ENCODE measurements around the gene CNGA1. TPM values are rescaled to one million over a fixed set of nuclear protein-coding genes. Genes with fewer than 3 reads are reported as not detected.

CNGA1 gene
- total RNA-seq, 1 experiment from 2014 or later: not detected

- no peak overlapping the region for H3K4me3 Mint-ChIP-seq (ENCODE audit: unreplicated experiment)
- H3K27ac Mint-ChIP-seq (ENCODE audit: low read depth, unreplicated experiment): no peak overlapping the region
- intact Hi-C loops (cut with micrococcal nuclease): no loop called here
- TF ChIP-seq CTCF (IDR thresholded peaks at IDR 0.05; ENCODE audit: unreplicated experiment): no peak
- no TSS peak for BruUV-seq (replicated peaks)
- no peaks in the 10 kb centered on the region for H3K36me3 Mint-ChIP-seq (ENCODE audit: insufficient read depth, unreplicated experiment)
- ChIA-PET POLR2A (interaction anchor here (0.6 kb wide), 1 partner anchor 288 kb away, joined by 4 read pairs; no protein-coding TSS in a partner anchor), CTCF (interaction anchor here (0.6 to 1.9 kb wide), 3 partner anchors 12 to 370 kb away, joined by 3 to 7 read pairs (median 3); no protein-coding TSS in a partner anchor)
- no peaks in the 10 kb centered on the region for H3K27me3 Mint-ChIP-seq (ENCODE audit: insufficient read depth, unreplicated experiment)
- DNase-seq (ENCODE audit: unreplicated experiment): no peak
- no peaks in the 10 kb centered on the region for H3K4me1 Mint-ChIP-seq (ENCODE audit: insufficient read depth, unreplicated experiment)
- peaks cover 7% of the 10 kb centered on the region for H3K9me3 Mint-ChIP-seq (ENCODE audit: unreplicated experiment)
Observed at GRCh38 chr4:47945930-47946726, 70.4 kb downstream of the CNGA1 start.

GRCh38 chr4:47942081-47942819 is 74.2 kb downstream of the CNGA1 start:
- intact Hi-C loops (cut with micrococcal nuclease): no loop called here
- ChIA-PET POLR2A (interaction anchor here (0.6 kb wide), 1 partner anchor 58 kb away, joined by 4 read pairs; no protein-coding TSS in a partner anchor), CTCF (interaction anchor here (0.6 kb wide), 2 partner anchors 123 to 460 kb away, joined by 3 read pairs; no protein-coding TSS in a partner anchor)
- no TSS peak for BruUV-seq (replicated peaks)
- no peaks in the 10 kb centered on the region for H3K4me1 Mint-ChIP-seq (ENCODE audit: insufficient read depth, unreplicated experiment)
- no peaks in the 10 kb centered on the region for H3K27me3 Mint-ChIP-seq (ENCODE audit: insufficient read depth, unreplicated experiment)
- no peak overlapping the region for H3K4me3 Mint-ChIP-seq (ENCODE audit: unreplicated experiment)
- no peak for DNase-seq (ENCODE audit: unreplicated experiment)
- no peak overlapping the region for H3K27ac Mint-ChIP-seq (ENCODE audit: low read depth, unreplicated experiment)
- no peak for TF ChIP-seq CTCF (IDR thresholded peaks at IDR 0.05; ENCODE audit: unreplicated experiment)
- no peaks in the 10 kb centered on the region for H3K9me3 Mint-ChIP-seq (ENCODE audit: unreplicated experiment)
- no peaks in the 10 kb centered on the region for H3K36me3 Mint-ChIP-seq (ENCODE audit: insufficient read depth, unreplicated experiment)

GRCh38 chr4:47939456-47939855 is 77.0 kb downstream of the CNGA1 start:
- H3K4me1 Mint-ChIP-seq (ENCODE audit: insufficient read depth, unreplicated experiment): no peaks in the 10 kb centered on the region
- no peak for TF ChIP-seq CTCF (IDR thresholded peaks at IDR 0.05; ENCODE audit: unreplicated experiment)
- no peak overlapping the region for H3K4me3 Mint-ChIP-seq (ENCODE audit: unreplicated experiment)
- H3K9me3 Mint-ChIP-seq (ENCODE audit: unreplicated experiment): no peaks in the 10 kb centered on the region
- H3K27me3 Mint-ChIP-seq (ENCODE audit: insufficient read depth, unreplicated experiment): no peaks in the 10 kb centered on the region
- DNase-seq (ENCODE audit: unreplicated experiment): no peak
- no peak overlapping the region for H3K27ac Mint-ChIP-seq (ENCODE audit: low read depth, unreplicated experiment)
- BruUV-seq (replicated peaks): no TSS peak
- ChIA-PET CTCF (interaction anchor here (0.7 kb wide), 1 partner anchor 271 kb away, joined by 4 read pairs; no protein-coding TSS in a partner anchor), POLR2A (no interaction called here)
- no peaks in the 10 kb centered on the region for H3K36me3 Mint-ChIP-seq (ENCODE audit: insufficient read depth, unreplicated experiment)
- intact Hi-C loops (cut with micrococcal nuclease): loop anchor here (10.0 kb wide), 1 partner anchor 555 kb away; no protein-coding TSS in a partner anchor

- H3K27ac Mint-ChIP-seq (ENCODE audit: low read depth, unreplicated experiment): no peak overlapping the region
- intact Hi-C loops (cut with micrococcal nuclease): loop anchor here (10.0 kb wide), 1 partner anchor 552 kb away; no protein-coding TSS in a partner anchor
- TF ChIP-seq CTCF (IDR thresholded peaks at IDR 0.05; ENCODE audit: unreplicated experiment): no peak
- H3K9me3 Mint-ChIP-seq (ENCODE audit: unreplicated experiment): no peaks in the 10 kb centered on the region
- peaks cover 9% of the 10 kb centered on the region for H3K4me1 Mint-ChIP-seq (ENCODE audit: insufficient read depth, unreplicated experiment)
- DNase-seq (ENCODE audit: unreplicated experiment): no peak
- H3K4me3 Mint-ChIP-seq (ENCODE audit: unreplicated experiment): no peak overlapping the region
- POLR2A ChIA-PET: no interaction called here
- no TSS peak for BruUV-seq (replicated peaks)
- no peaks in the 10 kb centered on the region for H3K36me3 Mint-ChIP-seq (ENCODE audit: insufficient read depth, unreplicated experiment)
- CTCF ChIA-PET: interaction anchor here (0.6 to 3.9 kb wide), 3 partner anchors 100 to 909 kb away, joined by 3 to 24 read pairs (median 8); no protein-coding TSS in a partner anchor
- no peaks in the 10 kb centered on the region for H3K27me3 Mint-ChIP-seq (ENCODE audit: insufficient read depth, unreplicated experiment)
Observed at GRCh38 chr4:47936336-47936735, 80.1 kb downstream of the CNGA1 start.

Data from MCF 10A (cell line).